Kidney glomerular epithelial cell (primary cell): ENCODE measurements around the gene MSH5.

Source experiments
- DNase-seq: peaks from one replicate; lab custom pipeline; 2025; lab: John Stamatoyannopoulos, UW

MSH5 gene

DNA sequence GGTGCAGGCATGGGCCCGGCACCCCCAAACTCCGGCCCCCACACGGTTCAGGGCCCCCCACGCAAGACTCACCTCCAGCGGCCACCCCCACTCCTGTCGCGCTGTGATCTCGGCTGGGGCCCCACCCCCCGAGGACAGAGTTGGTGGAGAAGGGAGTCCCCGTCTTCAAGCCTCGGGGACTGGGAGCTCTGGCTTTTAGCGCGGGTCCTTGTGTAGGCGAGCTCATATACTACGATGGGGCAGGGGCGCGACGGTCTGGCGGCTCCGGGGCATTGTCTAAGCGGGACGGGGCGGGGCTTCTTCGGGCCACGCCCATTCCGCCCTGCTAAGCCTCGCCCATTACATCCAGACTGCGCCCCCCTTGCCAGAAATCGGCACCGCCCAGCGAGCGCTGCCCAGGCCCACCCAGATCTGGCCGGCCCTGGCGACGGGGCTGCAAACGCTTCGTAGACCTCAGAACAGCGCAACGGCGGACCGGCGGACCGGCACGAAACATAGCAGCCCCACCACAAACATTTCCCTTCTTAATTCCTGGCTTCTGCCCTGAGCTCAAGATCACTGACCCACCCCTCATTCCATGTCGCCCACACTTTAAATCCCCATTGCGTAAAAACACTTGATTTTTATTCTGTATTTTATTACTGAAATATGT, 9.7 kb upstream of the MSH5 start:
- peak; percentile 69 for DNase-seq

DNA sequence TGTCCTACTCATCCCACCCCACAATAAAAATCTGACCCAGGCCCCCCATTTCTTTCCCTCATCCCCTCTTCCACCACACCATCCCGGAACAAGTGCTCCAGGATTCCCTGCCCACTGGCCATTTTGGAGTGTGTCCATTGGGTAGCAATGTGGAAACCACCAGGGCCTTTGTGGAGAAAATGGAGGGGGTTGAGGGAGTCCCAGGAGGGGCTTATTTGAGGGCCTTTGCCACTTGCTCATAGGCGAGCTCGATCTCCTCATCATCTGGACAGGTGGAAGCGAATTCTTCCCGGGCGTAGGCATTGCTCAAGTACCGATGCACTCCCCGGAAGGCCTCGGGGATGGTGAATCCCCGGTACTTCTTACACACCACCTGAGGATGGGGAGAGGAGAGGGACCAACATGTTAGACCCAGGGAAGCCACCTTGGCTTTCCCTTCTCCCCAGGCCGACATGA, 9.1 kb upstream of the MSH5 start:
- no peak for DNase-seq

DNA sequence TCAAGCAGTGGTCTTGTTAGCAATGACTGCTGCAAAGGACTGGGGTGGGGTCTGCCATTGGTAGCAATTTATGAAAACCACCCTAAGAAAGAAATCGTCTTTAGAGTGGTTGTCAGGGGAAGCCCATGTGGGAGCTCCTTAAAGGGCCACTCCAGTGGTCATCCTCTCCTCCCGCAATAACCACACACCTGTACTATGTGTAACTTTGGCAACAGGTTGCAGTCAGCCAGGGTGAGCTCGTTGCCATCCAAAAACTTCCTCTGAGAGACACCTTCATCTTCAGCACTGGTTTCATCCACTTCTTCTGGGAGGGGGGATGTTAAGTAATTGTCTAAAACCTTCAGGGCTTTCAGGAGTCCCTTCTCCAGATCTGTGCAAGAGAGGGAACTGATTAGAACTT, 7.8 kb upstream of the MSH5 start:
- DNase-seq, result no peak

DNA sequence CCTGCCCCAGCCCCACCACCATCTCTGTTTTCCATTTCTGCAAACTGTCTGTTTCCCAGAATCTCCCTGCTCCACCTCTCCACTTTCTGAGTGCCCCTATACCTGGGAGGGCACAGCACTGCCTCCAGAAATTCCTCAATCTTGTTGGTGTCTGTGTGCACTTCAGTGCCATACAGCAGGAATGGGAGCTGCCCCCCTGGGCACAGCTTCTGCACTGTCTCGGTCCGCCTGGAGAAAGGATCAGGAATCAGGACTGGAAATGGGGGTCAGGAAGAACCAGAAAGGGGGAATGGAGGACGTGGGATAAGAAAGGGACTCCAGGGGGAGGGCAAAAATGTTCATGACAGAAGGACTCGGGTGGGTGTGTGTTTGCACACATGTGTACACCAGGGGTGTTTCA, 6.1 kb upstream of the MSH5 start:
- DNase-seq, result no peak

DNA sequence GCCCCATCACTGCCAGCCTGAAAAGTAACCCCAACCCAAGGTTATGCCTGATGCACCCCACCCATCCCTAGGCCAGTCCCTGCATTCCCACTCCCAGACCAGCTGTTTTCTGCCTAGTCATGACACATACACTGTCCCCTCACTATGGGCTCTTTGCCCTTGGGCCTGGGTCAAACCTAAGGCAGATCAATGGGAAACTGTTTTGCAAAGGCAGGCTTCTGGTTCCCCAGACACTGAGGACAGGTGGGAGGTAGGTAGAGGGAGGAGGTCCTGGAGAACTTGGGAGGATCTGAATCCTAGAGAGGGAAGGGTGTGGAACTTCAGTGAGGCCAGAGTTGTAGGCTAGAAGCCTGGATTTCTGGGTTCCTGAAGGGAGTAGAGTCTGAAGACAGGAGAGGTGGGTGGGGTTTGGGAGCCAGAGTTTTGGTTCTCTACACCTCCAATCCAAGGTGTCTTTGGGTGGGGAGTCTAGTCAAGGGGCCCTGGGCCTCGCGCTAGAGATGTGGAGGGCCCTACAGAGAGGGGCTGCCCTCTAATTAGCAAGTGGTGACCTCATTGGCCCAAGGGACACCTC, 5.5 kb upstream of the MSH5 start:
- DNase-seq, result no peak

DNA sequence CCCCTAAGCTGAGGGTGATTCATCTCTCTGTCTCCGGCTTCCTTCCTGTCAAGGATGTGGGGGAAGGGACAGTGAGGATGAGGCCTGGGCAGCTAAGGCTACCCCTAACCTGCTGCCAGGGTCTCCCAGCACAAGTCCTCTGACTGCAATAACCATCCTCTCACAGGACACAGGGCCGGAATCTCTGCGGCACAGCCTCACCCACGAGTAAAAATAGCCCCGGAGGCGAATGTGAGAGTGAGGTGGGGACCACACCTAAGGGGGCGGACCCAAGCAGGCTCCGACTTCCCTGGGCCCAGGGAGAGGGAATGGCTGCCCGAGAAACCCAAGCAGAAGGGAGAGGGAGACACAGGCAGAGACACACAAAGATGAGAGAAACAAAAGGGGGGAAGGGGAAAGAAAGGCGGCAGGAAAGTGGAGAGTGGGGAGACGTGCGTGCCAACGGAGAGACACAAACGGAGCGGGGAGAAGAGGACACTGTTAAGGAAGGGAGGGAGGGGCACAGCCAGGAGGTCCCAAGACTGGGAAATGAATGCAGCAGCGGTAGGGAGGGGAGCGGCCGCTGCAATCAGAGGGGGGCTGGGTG, 4.9 kb upstream of the MSH5 start:
- peak; percentile 76 for DNase-seq

DNA sequence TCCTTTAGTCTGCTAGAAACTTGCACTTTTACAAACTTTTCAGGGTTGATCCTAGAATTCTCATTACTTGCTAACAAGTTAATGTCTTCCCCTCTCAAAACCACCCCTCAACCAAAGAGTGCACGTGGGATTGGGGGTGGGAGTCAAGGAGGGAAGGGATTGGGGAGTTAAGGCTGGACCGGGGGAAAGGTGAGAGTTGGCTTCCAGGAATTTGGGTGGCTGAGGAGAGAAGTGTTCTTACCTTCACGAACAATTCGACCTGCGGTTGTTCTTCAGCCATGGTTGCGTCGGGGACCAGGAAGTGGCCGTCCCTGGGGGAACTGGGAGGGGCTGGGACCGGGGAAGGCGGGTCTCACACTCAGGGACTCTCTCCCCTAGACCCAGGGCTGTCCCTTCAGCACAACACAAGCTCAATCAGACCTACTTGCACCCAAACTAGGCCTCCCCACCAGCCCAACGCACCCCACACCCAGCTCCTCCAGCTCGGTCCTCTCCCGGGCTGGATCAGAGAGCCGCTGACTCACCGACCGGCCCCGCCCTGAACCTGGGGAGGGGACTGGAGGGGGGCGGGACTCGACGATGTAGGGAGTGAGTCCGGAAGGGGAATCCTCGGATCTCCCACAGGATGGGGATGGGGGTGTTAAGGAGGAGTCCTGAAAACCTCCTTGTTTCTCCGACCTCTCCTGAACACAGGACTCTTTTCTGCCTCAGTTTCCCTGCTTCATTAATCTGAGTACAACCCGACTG, 3.6 kb upstream of the MSH5 start, which contains the start of gene CLIC1:
Gene CLIC1 (minus strand): TSS at position 510 of the 747 bp plus-strand sequence. CDS start 230 bp downstream, at position 280.
- DNase-seq, result peak; percentile 63

DNA sequence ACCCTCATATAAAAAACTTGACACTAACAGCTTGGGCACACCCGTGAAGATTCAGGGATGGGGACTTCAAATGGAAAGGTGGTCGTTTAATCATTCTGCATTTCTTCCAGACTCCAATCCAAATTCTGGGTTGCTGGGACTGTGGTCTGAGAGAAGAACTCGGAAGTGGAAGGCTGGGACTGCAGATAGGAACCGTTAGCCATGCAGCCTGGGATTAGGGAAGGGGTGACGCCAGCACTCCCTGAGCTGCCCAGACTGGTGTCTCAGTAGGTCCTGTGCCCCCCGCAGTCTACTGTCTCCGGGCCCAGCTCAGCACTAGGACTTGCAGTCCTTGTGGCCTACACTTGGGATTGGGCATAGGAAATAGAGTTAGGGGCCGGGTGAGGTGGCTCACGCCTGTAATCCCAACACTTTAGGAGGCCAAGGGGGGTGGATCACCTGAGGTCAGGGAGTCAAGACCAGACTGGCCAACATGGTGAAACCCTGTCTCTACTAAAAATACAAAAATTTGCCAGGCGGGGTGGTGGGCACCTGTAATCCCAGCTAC, 3.0 kb upstream of the MSH5 start:
- no peak for DNase-seq

DNA sequence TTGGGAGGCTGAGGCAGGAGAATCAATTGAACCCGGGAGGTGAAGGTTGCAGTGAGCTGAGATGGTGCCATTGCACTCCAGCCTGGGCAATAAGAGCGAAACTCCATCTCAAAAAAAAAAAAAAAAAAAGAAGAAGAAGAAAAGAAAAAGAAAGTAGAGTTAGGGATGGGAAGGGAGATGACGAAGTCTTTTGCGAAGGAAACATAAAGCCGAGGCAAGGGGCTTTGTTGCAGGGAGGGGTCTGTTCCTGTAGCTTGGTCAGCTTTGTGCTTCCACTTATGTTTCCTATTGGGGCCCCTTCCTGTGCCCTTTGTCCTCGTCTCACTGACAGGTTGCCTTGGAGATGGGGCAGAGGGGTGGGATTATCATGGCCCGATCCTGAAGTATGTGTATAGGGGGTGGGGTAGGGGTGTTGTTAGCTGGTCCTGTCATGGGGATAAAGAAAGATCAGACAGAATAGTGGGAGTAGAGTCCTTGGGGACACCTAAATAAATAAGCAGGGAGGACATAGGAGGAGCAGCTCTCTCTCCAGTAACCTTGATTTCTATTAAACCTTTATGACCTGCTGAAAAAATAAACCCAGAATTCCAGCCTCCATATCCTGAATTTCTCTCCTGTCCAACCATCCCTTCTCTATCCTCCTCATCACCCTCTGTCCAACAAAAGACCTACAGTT, 2.4 kb upstream of the MSH5 start:
- DNase-seq, result no peak

DNA sequence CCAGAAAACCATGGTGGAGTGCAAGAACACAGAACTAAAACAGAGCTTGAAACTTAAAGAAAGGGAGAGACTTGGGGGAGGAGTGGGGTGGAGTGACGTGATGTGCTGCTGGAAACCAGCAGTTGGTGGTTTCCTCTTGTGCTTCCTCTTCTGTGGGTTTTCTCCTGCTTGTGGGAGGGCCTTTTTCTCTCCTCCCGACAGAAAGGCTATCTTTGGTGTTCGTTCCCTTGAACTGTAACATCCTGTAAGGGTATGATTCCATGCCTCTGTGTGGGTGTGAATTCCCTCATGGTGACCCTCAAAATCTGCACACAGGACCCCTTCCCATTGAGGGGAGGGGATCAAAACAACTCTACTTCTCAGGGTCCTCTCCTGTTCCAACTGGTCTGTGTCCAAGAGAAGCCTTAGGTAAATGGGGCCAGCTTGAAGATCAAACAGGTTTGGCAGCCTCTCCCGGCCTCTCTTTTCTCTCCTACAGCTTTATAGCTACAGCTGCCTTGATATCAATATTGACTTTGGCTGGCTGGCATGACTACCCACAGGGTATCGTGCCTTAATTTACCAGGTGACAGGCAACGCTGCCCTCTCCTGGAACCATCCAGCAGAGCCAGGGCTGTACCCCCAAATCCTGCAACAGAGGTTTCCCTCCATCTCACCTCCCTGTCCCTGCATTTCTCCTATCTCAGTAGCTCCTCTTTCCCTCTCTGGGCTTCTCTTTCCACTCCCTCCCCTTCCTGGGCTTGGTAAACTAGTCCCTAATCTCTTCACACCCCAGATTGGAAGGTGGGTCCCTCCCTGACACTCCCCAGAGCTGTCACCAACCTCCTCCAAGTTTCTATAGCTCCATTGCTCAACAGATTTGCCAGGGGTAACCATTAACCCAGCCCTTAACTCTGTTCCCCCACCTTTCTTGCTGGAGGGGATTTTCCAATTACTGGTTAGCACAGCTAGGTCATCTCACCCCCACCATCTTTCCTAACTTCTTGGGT, 1.5 kb upstream of the MSH5 start:
- peak; percentile 79 for DNase-seq

DNA sequence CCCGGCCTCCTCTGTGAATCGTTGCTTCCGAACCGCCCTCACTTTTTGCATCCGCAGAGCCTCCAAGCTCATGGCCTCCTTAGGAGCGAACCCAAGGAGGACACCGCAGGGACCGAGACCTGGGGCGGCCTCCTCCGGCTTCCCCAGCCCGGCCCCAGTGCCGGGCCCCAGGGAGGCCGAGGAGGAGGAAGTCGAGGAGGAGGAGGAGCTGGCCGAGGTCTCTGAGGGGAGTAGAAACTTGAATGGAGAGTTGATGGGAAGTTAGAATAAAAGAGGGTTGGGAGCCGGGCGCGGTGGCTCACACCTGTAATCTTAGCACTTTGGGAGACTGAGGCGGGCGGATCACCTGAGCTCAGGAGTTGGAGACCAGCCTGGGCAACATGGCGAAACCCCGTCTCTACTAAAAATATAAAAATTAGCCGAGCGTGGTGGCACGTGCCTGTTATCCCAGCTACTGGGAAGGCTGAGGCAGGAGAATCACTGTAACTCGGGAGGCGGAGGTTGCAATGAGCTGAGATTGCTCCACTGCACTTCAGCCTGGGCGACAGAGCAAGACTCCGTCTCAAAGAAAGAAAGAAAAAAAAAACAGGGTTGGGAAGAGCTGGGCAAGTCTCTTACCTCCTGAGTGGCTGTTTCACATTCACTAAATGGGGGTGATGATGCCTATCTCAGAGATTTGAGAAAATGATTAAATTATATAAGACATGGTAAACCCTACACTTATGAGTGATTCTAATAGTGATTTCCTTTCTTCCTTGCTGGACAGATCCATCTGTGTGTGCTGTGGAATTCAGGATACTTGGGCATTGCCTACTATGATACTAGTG, 805 bp downstream of the MSH5 start:
- DNase-seq, result no peak

DNA sequence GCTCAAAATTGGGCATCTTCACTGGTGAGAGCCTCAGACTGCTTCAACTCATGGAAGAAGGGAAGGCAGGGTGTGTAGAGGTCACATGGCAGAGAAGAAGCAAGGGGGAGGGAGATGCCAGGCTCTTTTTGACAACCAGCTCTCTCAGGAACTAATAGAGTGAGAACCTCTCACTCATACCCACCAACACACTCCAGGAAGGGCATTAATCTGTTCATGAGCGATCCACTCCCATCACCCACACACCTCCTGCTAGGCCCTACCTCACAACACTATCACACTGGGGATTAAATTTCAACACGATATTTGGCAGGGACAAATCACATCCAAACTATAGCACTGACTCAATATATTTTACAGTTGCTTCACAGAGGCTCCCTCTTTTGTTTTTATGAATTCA, 2.0 kb downstream of the MSH5 start:
- no peak for DNase-seq

DNA sequence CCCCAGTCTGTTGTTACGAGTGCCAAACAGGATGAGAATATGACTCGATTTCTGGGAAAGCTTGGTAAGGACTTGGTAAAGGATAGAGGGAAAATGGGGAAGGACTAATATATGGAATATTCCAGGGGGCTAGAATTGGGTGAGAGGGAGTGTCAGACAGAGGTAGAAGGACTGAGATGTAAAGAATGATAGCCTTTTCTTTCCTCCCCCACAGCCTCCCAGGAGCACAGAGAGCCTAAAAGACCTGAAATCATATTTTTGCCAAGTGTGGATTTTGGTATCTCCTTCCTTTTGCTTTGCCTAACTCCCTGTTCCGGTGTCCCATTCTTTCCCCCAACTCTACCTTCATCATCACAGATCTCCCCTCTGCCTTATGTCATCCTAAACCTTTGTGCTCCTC, 3.1 kb downstream of the MSH5 start:
- DNase-seq, result no peak

DNA sequence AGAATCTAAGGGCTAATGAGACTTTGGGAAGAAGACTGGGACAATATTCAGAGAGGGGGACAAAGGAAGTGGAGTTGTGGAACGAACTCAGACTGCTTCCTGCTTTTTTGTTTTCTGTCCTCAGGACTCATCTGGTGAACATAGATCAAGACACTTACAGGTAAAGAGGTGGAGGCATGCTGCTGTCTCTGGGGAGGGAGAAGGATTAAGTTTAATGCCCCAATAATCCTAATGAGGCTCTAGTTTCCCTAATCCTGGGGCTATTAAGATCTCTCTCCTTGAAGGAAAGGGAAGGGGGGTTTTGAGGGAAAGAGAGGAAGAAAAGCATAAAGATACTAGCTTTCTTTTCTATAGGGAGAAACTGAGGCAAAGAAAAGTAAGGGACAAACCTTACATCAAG, 4.6 kb downstream of the MSH5 start:
- no peak for DNase-seq

DNA sequence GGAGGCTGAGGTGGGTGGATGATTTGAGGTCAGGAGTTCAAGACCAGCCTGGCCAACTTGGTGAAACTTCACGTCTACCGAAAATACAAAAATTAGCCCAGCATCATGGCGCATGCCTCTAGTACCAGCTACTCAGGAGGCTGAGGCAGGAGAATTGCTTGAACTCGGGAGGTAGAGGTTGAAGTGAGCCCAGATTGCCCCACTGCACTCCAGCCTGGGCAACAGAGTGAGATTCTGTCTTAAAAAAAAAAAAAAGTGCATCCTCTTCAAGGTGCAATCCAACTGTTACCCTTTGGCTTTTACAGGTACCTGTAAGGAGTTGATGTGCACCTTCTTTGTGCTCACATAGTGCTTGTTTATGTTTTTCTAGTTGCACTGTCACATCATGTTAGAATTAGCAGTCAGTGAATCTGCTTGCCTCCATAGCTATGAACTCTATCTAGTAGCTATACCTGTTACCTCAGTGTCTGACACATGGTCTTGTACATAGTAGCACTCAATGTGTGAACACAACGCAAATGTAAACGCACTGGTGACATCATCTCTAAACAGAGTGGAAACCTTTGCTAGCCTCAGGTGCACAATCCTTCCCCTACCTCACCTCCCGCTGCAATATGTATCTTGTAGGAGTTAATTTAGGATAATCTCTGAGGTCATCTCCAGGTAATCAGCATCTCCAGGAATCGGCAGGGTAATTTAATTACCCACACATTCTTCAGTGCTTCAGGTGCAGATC, 9.7 kb downstream of the MSH5 start:
- DNase-seq, result no peak

DNA sequence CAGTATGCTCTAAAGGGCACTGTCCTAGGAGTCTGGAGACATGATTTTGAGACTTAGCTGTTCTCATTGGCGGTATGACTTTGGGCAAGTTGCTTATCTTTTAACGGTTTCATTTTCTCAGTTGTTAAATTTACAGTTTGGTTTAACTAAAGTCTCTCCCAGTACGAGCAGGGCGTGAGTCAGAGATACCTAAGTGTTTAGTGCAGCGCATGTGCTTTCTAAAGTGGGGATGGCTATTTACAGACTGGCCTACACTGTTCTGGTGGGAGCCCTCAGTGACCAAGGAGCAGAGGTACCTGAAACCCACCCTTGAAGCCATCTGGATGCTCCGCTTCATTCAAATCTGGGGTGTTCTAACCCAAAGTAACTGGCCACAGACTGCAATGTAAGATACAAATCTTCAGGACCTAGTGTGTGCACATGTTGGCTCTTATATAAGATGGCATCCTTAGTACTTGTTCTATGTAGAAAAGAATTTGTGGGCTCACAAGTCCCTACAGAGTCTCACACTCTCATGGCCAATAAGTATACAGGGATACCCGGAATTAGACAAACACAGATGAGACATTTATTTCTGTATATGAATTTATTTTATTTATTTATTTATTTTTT, 10.7 kb downstream of the MSH5 start:
- no peak for DNase-seq

DNA sequence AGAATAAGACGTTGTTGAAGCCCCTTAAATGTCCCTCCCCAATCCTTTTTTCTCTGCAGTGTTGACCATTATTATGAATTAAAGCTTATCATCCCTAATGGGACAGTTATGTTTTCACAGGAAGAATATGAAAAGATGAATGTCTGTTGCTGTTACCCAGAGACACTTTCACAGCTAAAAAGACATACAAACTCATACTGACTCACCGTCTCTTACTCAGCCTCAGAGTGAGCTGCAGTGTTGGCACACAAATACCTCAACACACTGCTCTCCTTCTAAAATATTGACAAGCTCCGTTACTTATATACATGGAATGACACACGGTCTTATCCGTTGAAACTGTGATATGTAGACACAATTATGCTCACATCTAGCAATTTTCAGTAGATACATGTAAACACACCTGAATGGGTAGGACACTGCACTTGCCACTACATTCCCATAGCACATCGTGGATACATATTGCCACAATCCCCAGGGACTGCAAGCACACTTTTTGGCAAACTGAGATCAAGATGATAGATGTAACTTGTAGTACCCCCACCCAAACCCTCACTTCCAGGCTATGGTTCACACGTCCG, 13.0 kb downstream of the MSH5 start:
- peak; percentile 77 for DNase-seq

DNA sequence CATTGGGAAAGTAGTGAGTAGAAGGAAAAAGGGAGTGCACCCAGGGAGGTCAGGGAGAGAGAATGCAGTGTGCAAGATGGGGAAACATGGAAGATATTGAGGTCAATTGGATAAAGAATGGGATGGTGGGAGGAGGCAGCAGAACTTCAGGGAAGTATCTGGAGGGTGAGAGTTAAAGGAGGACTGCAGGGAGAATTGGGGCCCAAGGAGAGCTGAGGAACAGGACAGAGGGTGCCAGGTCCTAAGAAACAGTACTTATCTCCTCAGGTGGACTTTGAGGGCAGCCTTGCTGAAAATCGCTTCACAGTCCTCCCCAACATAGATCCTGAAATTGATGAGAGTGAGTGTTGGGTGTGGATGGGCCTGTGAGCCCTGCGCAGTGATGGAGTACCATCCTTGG, 18.5 kb downstream of the MSH5 start:
- no peak for DNase-seq
